ENCODE data around the gene AP5Z1. TPM values are rescaled to one million over a fixed set of nuclear protein-coding genes. Genes with fewer than 3 reads are reported as not detected.

Gene AP5Z1
- total RNA-seq, 1 experiment from 2014 or later = 35.6 TPM

DNA sequence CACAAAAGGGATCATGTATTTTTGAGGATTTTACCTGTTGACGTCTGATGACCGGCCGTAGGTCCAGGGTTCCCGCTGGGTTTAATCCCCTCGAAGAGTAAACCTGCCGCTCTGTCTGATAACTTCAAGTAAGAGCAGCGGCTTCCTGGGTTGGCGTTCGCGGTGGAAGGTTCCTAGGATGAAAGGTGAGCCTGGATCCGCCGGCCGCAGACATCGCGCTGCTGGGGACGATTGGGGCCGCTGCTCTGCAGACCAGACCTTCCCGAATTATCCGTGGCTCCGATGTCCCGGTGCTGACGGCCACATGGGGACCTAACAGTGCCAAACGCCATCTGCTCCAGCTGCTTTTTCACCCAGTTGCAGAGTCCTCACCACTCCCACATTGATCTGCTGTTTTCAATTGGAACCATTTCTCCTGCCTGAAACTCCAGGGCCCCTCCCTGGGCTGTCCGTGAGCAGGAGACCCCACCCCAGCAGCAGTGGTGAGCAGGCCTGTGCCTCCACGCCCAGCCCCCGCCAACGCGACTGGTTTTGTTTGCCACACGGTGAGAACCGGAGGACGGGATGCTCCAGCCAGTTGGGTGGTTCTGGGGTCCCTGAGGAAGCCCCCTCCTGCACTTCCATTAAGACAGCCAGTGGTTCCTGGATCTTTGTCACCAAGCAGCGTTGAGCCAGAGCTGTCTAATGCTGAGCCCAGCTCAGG is 12.2 kb upstream of the AP5Z1 start:
- Histone ChIP-seq H3K4me3 (ENCODE audit: low read depth, low read length, poor library complexity, severe bottlenecking) (no peak overlapping the region), H3K9me3 (ENCODE audit: low read depth, low read length, poor library complexity, severe bottlenecking) (no peaks in the 10 kb centered on the region), H3K27ac (ENCODE audit: low read depth, low read length, poor library complexity, severe bottlenecking) (no peak overlapping the region), H3K4me1 (ENCODE audit: insufficient read depth, low read length, poor library complexity, severe bottlenecking) (no peaks in the 10 kb centered on the region), H3K27me3 (replicated peaks; ENCODE audit: insufficient read depth, low read depth, low read length, poor library complexity) (no peaks in the 10 kb centered on the region), H3K36me3 (ENCODE audit: insufficient read depth, low read length, poor library complexity, severe bottlenecking) (peaks cover 33% of the 10 kb centered on the region)
- TF ChIP-seq, protein P1, sequence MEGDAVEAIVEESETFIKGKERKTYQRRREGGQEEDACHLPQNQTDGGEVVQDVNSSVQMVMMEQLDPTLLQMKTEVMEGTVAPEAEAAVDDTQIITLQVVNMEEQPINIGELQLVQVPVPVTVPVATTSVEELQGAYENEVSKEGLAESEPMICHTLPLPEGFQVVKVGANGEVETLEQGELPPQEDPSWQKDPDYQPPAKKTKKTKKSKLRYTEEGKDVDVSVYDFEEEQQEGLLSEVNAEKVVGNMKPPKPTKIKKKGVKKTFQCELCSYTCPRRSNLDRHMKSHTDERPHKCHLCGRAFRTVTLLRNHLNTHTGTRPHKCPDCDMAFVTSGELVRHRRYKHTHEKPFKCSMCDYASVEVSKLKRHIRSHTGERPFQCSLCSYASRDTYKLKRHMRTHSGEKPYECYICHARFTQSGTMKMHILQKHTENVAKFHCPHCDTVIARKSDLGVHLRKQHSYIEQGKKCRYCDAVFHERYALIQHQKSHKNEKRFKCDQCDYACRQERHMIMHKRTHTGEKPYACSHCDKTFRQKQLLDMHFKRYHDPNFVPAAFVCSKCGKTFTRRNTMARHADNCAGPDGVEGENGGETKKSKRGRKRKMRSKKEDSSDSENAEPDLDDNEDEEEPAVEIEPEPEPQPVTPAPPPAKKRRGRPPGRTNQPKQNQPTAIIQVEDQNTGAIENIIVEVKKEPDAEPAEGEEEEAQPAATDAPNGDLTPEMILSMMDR (conservative IDR thresholded peaks at IDR 0.05; ENCODE audit: low read depth, low read length) = no peak
- CTCF ChIA-PET = no interaction called here
- POLR2A ChIA-PET (ENCODE audit: low non-redundant PET) = no interaction called here
- no TSS peak for BruUV-seq (replicated peaks)
- intact Hi-C loops (cut with micrococcal nuclease; ENCODE audit: unreplicated experiment) = no loop called here
- DNase-seq (ENCODE audit: low spot score) = no peak

DNA sequence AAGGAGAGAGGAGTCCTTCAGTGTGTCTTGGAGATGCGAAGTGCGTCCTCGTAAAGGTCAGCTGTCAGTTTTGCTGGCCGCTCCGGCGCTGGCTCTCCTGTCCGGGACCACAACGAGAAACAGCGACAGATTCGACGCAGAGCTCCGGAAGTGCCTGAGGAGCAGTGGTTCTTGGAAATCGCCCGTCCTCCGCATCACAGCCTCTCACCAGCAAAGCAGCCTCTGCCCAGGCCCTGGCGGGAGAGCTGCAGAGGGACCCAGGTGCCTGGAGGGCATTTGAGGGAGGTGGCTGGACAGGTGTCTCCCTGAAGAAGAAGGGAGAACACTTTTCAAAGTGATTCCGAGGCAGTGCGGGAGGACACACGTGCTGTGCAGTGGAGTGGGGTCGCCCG is 11.6 kb upstream of the AP5Z1 start:
- no peak for DNase-seq (ENCODE audit: low spot score)
- H3K27ac ChIP-seq (ENCODE audit: low read depth, low read length, poor library complexity, severe bottlenecking) = no peak overlapping the region
- TF ChIP-seq, protein P1 (conservative IDR thresholded peaks at IDR 0.05; ENCODE audit: low read depth, low read length) = no peak
- TF ChIP-seq EZH2 (IDR thresholded peaks at IDR 0.05; ENCODE audit: borderline replicate concordance, low read depth, low read length, poor library complexity, severe bottlenecking) = no peak
- no peaks in the 10 kb centered on the region for H3K4me1 ChIP-seq (ENCODE audit: insufficient read depth, low read length, poor library complexity, severe bottlenecking)
- intact Hi-C loops (cut with micrococcal nuclease; ENCODE audit: unreplicated experiment) = no loop called here
- H3K27me3 ChIP-seq (replicated peaks; ENCODE audit: insufficient read depth, low read depth, low read length, poor library complexity) = no peaks in the 10 kb centered on the region
- BruUV-seq (replicated peaks) = no TSS peak
- POLR2A ChIA-PET (ENCODE audit: low non-redundant PET) = no interaction called here
- H3K9me3 ChIP-seq (ENCODE audit: low read depth, low read length, poor library complexity, severe bottlenecking) = no peaks in the 10 kb centered on the region
- peaks cover 29% of the 10 kb centered on the region for H3K36me3 ChIP-seq (ENCODE audit: insufficient read depth, low read length, poor library complexity, severe bottlenecking)
- H3K4me3 ChIP-seq (ENCODE audit: low read depth, low read length, poor library complexity, severe bottlenecking) = no peak overlapping the region
- CTCF ChIA-PET = no interaction called here

DNA sequence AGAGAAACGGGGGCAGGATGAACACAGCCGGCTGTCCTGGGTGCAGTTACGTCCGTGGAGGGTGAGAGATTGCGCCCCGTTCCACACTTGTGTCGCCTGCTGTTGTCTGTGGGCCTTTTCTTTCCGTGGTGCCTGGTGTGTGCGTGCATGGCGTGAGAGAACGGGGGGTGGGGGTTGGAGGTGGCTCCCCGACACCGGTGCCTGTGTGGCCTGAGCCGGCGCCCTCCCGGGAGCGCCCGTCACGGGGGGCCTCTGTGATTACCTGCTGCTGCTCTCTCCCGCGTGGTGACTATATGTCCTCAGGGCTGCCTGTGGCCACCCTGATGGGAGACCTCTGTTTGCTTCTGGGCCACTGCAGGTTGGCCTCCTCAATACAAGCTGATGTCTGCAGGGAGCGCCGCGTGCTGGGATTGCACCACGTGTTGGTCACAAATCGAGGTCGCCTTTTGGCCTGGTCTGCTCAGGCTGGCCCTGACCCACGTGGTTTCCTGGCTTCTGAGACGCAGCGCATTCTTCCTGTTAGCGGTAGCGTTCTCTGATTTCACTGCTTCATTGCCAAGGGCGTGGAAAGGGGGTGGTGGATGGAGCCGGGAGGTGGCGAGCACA is 10.9 kb upstream of the AP5Z1 start:
- no peaks in the 10 kb centered on the region for H3K4me1 ChIP-seq (ENCODE audit: insufficient read depth, low read length, poor library complexity, severe bottlenecking)
- no peak for DNase-seq (ENCODE audit: low spot score)
- ChIA-PET POLR2A (ENCODE audit: low non-redundant PET) (no interaction called here), CTCF (interaction anchor here (0.6 kb wide), 1 partner anchor 28 kb away, joined by 3 read pairs; no protein-coding TSS in a partner anchor)
- no peaks in the 10 kb centered on the region for H3K9me3 ChIP-seq (ENCODE audit: low read depth, low read length, poor library complexity, severe bottlenecking)
- H3K27me3 ChIP-seq (replicated peaks; ENCODE audit: insufficient read depth, low read depth, low read length, poor library complexity) = no peaks in the 10 kb centered on the region
- intact Hi-C loops (cut with micrococcal nuclease; ENCODE audit: unreplicated experiment) = no loop called here
- H3K36me3 ChIP-seq (ENCODE audit: insufficient read depth, low read length, poor library complexity, severe bottlenecking) = peaks cover 29% of the 10 kb centered on the region
- TF ChIP-seq EZH2 (IDR thresholded peaks at IDR 0.05; ENCODE audit: borderline replicate concordance, low read depth, low read length, poor library complexity, severe bottlenecking) = no peak
- TF ChIP-seq, protein P1 (conservative IDR thresholded peaks at IDR 0.05; ENCODE audit: low read depth, low read length) = no peak
- BruUV-seq (replicated peaks) = no TSS peak
- no peak overlapping the region for H3K27ac ChIP-seq (ENCODE audit: low read depth, low read length, poor library complexity, severe bottlenecking)
- H3K4me3 ChIP-seq (ENCODE audit: low read depth, low read length, poor library complexity, severe bottlenecking) = no peak overlapping the region
